ENCODE measurements around the gene CNIH3.

- TF ChIP-seq POLR2A (IDR thresholded peaks at IDR 0.05; ENCODE audit: low read depth, low read length) (no peak), CTCF (conservative IDR thresholded peaks at IDR 0.05; ENCODE audit: low read depth, low read length) (no peak), CEBPB (IDR thresholded peaks at IDR 0.05; ENCODE audit: low read depth, low read length) (no peak), RCOR1 (IDR thresholded peaks at IDR 0.05; ENCODE audit: insufficient replicate concordance, low read length) (no peak)
Observed at GRCh38 chr1:224670506-224670905, 54.4 kb downstream of the CNIH3 start.

Data from IMR-90 (cell line).